ENCODE results near the gene TMCO4.

DNA sequence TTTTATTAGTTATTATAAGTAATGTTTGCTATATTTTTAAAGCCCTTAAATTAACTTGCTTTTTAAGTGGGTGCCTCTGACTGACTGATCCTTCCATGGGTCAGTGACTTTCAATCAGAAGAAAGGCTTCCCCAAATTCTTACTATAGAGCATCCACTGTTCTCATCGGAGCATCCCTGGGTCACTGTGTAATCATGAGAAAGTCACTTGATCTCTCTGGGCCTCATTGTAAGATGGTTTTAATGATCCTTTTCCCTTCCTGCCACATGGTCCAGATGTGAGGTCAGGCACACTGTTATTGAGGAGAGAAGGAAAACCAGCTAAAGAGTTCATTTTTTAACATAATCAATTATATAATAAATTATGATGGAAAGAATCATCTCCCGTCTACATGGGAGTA lies 166.6 kb downstream of the TMCO4 start:
- TF ChIP-seq, protein P1, sequence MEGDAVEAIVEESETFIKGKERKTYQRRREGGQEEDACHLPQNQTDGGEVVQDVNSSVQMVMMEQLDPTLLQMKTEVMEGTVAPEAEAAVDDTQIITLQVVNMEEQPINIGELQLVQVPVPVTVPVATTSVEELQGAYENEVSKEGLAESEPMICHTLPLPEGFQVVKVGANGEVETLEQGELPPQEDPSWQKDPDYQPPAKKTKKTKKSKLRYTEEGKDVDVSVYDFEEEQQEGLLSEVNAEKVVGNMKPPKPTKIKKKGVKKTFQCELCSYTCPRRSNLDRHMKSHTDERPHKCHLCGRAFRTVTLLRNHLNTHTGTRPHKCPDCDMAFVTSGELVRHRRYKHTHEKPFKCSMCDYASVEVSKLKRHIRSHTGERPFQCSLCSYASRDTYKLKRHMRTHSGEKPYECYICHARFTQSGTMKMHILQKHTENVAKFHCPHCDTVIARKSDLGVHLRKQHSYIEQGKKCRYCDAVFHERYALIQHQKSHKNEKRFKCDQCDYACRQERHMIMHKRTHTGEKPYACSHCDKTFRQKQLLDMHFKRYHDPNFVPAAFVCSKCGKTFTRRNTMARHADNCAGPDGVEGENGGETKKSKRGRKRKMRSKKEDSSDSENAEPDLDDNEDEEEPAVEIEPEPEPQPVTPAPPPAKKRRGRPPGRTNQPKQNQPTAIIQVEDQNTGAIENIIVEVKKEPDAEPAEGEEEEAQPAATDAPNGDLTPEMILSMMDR (IDR thresholded peaks at IDR 0.05): no peak
- no peak for TF ChIP-seq POLR2A (IDR thresholded peaks at IDR 0.05)
